ENCODE measurements around the gene FRS3.

DNA sequence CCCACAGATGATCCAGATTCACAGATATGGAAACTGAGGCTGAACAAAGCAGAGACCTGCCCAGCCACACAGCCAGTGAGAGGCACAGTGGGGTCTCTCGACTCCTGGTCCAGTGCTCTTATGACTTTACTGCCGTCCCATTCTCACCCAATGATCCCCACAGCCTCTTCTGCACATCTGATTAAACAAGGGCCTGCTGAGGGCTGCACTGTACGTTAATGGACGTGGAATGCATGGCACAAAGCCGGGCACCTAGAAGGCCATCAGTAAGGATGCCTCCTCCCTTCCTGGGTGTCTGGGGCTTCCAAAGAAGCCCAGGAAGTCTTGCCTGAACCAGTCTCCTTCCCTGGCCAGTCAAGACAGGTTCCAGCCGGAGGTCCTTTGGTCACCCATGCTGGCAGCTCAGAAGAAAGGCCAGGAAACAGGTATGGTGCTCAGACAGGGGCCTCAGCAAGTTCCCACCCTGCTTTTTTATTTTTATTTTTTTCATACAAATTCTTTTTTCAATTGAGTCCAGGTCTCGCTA is 48.1 kb downstream of the FRS3 start:
- TF ChIP-seq ZNF407 (IDR thresholded peaks at IDR 0.05; ENCODE audit: low read depth) (no peak), GTF2F1 (IDR thresholded peaks at IDR 0.05; ENCODE audit: low read depth, low read length) (no peak), FOSL1 (tag; conservative IDR thresholded peaks at IDR 0.05) (no peak), MYC (IDR thresholded peaks at IDR 0.05; ENCODE audit: low read depth, low read length) (no peak), MYC (CRISPR knock-in tag; IDR thresholded peaks at IDR 0.05; ENCODE audit: borderline replicate concordance, low read depth) (no peak), BACH1 (tag; IDR thresholded peaks at IDR 0.05) (no peak), CBFB (CRISPR knock-in tag; IDR thresholded peaks at IDR 0.05) (no peak), PCBP1 (IDR thresholded peaks at IDR 0.05; ENCODE audit: low read depth, low read length, poor library complexity, severe bottlenecking) (no peak), GATA2 (CRISPR knock-in tag; IDR thresholded peaks at IDR 0.05) (no peak), BCLAF1 (IDR thresholded peaks at IDR 0.05; ENCODE audit: borderline replicate concordance in 1 of 2, control insufficient read depth in 1 of 2, low read depth in 2 of 2, low read length in 1 of 2) (no peak), GTF2A2 (tag; IDR thresholded peaks at IDR 0.05) (no peak)
- TF ChIP-seq, protein P1, sequence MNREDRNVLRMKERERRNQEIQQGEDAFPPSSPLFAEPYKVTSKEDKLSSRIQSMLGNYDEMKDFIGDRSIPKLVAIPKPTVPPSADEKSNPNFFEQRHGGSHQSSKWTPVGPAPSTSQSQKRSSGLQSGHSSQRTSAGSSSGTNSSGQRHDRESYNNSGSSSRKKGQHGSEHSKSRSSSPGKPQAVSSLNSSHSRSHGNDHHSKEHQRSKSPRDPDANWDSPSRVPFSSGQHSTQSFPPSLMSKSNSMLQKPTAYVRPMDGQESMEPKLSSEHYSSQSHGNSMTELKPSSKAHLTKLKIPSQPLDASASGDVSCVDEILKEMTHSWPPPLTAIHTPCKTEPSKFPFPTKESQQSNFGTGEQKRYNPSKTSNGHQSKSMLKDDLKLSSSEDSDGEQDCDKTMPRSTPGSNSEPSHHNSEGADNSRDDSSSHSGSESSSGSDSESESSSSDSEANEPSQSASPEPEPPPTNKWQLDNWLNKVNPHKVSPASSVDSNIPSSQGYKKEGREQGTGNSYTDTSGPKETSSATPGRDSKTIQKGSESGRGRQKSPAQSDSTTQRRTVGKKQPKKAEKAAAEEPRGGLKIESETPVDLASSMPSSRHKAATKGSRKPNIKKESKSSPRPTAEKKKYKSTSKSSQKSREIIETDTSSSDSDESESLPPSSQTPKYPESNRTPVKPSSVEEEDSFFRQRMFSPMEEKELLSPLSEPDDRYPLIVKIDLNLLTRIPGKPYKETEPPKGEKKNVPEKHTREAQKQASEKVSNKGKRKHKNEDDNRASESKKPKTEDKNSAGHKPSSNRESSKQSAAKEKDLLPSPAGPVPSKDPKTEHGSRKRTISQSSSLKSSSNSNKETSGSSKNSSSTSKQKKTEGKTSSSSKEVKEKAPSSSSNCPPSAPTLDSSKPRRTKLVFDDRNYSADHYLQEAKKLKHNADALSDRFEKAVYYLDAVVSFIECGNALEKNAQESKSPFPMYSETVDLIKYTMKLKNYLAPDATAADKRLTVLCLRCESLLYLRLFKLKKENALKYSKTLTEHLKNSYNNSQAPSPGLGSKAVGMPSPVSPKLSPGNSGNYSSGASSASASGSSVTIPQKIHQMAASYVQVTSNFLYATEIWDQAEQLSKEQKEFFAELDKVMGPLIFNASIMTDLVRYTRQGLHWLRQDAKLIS (CRISPR knock-in tag; IDR thresholded peaks at IDR 0.05): no peak

Measured in K562 (cell line).